Keratinocyte (primary cell): ENCODE measurements around the gene MTMR10. TPM values are rescaled to one million over a fixed set of nuclear protein-coding genes. Genes with fewer than 3 reads are reported as not detected.

ENCODE experiments used
- DNase-seq: peaks from one replicate; pipeline ENCODE4 v3.0.0-alpha.2; 2011; ENCODE audit warnings: low read depth, missing footprints, low spot score
- FAIRE-seq: peaks from 2 replicates; lab custom pipeline; 2011; peaks lifted over from hg19 to GRCh38; lab: Jason Lieb, UNC
- H2AFZ ChIP-seq: 2 replicates; pipeline ENCODE4 v1.6.0; 2012; ENCODE audit warnings: low read length, control low read depth, inconsistent platforms; ENCODE audit not compliant: control insufficient read depth
- H3K27ac ChIP-seq: 2 replicates; pipeline ENCODE4 v1.5.1; 2011; ENCODE audit warnings: low read length; ENCODE audit not compliant: control insufficient read depth, insufficient read depth
- H3K27me3 ChIP-seq: 3 replicates; pipeline ENCODE4 v1.6.0; 2011; ENCODE audit warnings: low read length; ENCODE audit not compliant: control insufficient read depth, insufficient read depth; ENCODE audit errors: extremely low read depth
- H3K36me3 ChIP-seq, 2 experiments: 2 replicates in 1 of 2; 3 replicates in 1 of 2; pipeline ENCODE4 v1.5.1; 2011; ENCODE audit warnings: low read length in 2 of 2, mild to moderate bottlenecking in 1 of 2; ENCODE audit not compliant: control insufficient read depth in 2 of 2, insufficient read depth in 2 of 2; ENCODE audit errors: extremely low read depth in 1 of 2
- H3K4me1 ChIP-seq: 3 replicates; pipeline ENCODE4 v1.5.1; 2011; ENCODE audit warnings: low read length; ENCODE audit not compliant: control insufficient read depth, insufficient read depth; ENCODE audit errors: extremely low read depth
- H3K4me2 ChIP-seq: 3 replicates; pipeline ENCODE4 v1.6.0; 2011; ENCODE audit warnings: low read depth, low read length; ENCODE audit not compliant: control insufficient read depth, insufficient read depth; ENCODE audit errors: extremely low read depth
- H3K4me3 ChIP-seq, 3 experiments: fragments of 200-600 bp in 1 of 3; sonication (generic) in 1 of 3; 2 replicates in 2 of 3; 3 replicates in 1 of 3; pipeline ENCODE4 v1.5.1; 2011 to 2016; ENCODE audit warnings: low read length in 3 of 3, mild to moderate bottlenecking in 3 of 3, control low read depth in 2 of 3, inconsistent platforms in 1 of 3, low read depth in 1 of 3, mixed read lengths in 1 of 3, mixed run types in 1 of 3, moderate library complexity in 1 of 3; ENCODE audit not compliant: control insufficient read depth in 2 of 3, insufficient read depth in 2 of 3; ENCODE audit errors: extremely low read depth in 1 of 3
- H3K79me2 ChIP-seq: 2 replicates; pipeline ENCODE4 v1.6.0; 2012; ENCODE audit warnings: low read length; ENCODE audit not compliant: control insufficient read depth, insufficient read depth
- H3K9ac ChIP-seq: 3 replicates; pipeline ENCODE4 v1.6.0; 2011; ENCODE audit warnings: low read length; ENCODE audit not compliant: control insufficient read depth, insufficient read depth; ENCODE audit errors: extremely low read depth
- H3K9me1 ChIP-seq: 3 replicates; pipeline ENCODE4 v1.6.0; 2011; ENCODE audit warnings: low read length; ENCODE audit not compliant: control insufficient read depth, insufficient read depth; ENCODE audit errors: extremely low read depth
- H3K9me3 ChIP-seq: 2 replicates; pipeline ENCODE4 v1.5.1; 2012; ENCODE audit warnings: low read depth, low read length; ENCODE audit not compliant: control insufficient read depth
- H4K20me1 ChIP-seq: 3 replicates; pipeline ENCODE4 v1.6.0; 2011; ENCODE audit warnings: low read length; ENCODE audit not compliant: control insufficient read depth, insufficient read depth; ENCODE audit errors: extremely low read depth
- CTCF ChIP-seq, 3 experiments: IDR thresholded peaks in 1 of 3; conservative IDR thresholded peaks in 1 of 3; optimal IDR thresholded peaks in 1 of 3; 2 replicates in 2 of 3; 3 replicates in 1 of 3; pipeline versions ENCODE3 to v1.5.1; 2011; ENCODE audit warnings: low read length in 3 of 3, mild to moderate bottlenecking in 3 of 3, moderate library complexity in 2 of 3, control low read depth in 1 of 3, inconsistent platforms in 1 of 3; ENCODE audit not compliant: insufficient read depth in 2 of 3; ENCODE audit errors: extremely low read depth in 1 of 3
- EZH2 ChIP-seq: IDR thresholded peaks from one replicate; pipeline ENCODE4 v1.6.1; 2012; ENCODE audit warnings: inconsistent platforms, mild to moderate bottlenecking, low read length, moderate library complexity
- dilution Hi-C: fragments of 300-500 bp; cut with MboI; formaldehyde crosslinking; loops from one replicate; pipeline ENCODE4 v1.7.0; 2020; ENCODE audit warnings: low sequenced_read_pairs; ENCODE audit not compliant: extremely low pct_ligation_motif_present
- polyA plus RNA-seq, 5 experiments: library from polyadenylated mRNA; depleted of rRNA in 3 of 5; stranded (reverse) in 3 of 5; stranded (forward) in 1 of 5; unstranded in 1 of 5; fragments of >200 nt; gene quantifications; 1 replicate in 1 of 5; 2 replicates in 3 of 5; 3 replicates in 1 of 5; pipeline versions ENCODE4 v1.2.1 to v1.2.3, GENCODE V29; 2011 to 2012; ENCODE audit warnings: missing spikeins in 2 of 5, low read depth in 1 of 5, low replicate concordance in 1 of 5

MTMR10 gene
- polyA plus RNA-seq, 1 donor (not counting 4 experiments of a cell fraction or from before 2014, with no cell fraction given), result 15.5 TPM

GRCh38 chr15:30984542-30984941, 6.9 kb downstream of the MTMR10 start:
- H3K9me1 ChIP-seq, result no peaks in the 10 kb centered on the region
- H4K20me1 ChIP-seq, result no peaks in the 10 kb centered on the region
- no peaks in the 10 kb centered on the region for H3K27me3 ChIP-seq
- peaks cover 11% of the 10 kb centered on the region for H3K4me1 ChIP-seq
- H3K9ac ChIP-seq, result no peak overlapping the region
- no peak overlapping the region for H3K27ac ChIP-seq
- no peak for TF ChIP-seq EZH2
- FAIRE-seq (no peak), DNase-seq (no peak)
- H3K4me2 ChIP-seq, result peak overlapping the region; percentile 66
- peaks cover 41% of the 10 kb centered on the region for H3K79me2 ChIP-seq
- no peak overlapping the region for H2AFZ ChIP-seq
- no peak overlapping the region for H3K4me3 ChIP-seq
- no peaks in the 10 kb centered on the region for H3K9me3 ChIP-seq
- H3K36me3 ChIP-seq, result peaks cover 15 to 26% of the 10 kb centered on the region in 2 experiments
- dilution Hi-C loops, result no loop called here

- Histone ChIP-seq H3K9ac (no peak overlapping the region), H4K20me1 (no peaks in the 10 kb centered on the region), H3K27ac (no peak overlapping the region), H3K9me1 (no peaks in the 10 kb centered on the region), H3K9me3 (no peaks in the 10 kb centered on the region), H3K36me3 (peaks cover 15 to 26% of the 10 kb centered on the region in 2 experiments), H3K27me3 (no peaks in the 10 kb centered on the region), H3K4me3 (no peak overlapping the region), H3K4me2 (peak overlapping the region; percentile 66), H3K79me2 (peaks cover 42% of the 10 kb centered on the region), H2AFZ (no peak overlapping the region), H3K4me1 (peaks cover 10% of the 10 kb centered on the region)
- DNase-seq (no peak), FAIRE-seq (no peak)
- dilution Hi-C loops, result no loop called here
- no peak for TF ChIP-seq EZH2
- no peak for TF ChIP-seq CTCF (optimal IDR thresholded peaks at IDR 0.05 in 1 of 3, IDR thresholded peaks at IDR 0.05 in 1 of 3, conservative IDR thresholded peaks at IDR 0.05 in 1 of 3; ENCODE audit: extremely low read depth in 1 of 3, insufficient read depth in 2 of 3, low read length in 3 of 3)
These were observed 7.3 kb downstream of the MTMR10 start for GRCh38 chr15:30984118-30984517.

GRCh38 chr15:30979457-30979856, 12.0 kb downstream of the MTMR10 start:
- H3K9ac ChIP-seq, result no peak overlapping the region
- dilution Hi-C loops, result no loop called here
- no peak overlapping the region for H2AFZ ChIP-seq
- DNase-seq (no peak), FAIRE-seq (no peak)
- H3K9me3 ChIP-seq, result no peaks in the 10 kb centered on the region
- H3K27me3 ChIP-seq, result no peaks in the 10 kb centered on the region
- no peaks in the 10 kb centered on the region for H4K20me1 ChIP-seq
- H3K27ac ChIP-seq, result no peak overlapping the region
- H3K79me2 ChIP-seq, result peaks cover 34% of the 10 kb centered on the region
- TF ChIP-seq EZH2 (no peak), CTCF (optimal IDR thresholded peaks at IDR 0.05 in 1 of 3, IDR thresholded peaks at IDR 0.05 in 1 of 3, conservative IDR thresholded peaks at IDR 0.05 in 1 of 3; ENCODE audit: extremely low read depth in 1 of 3, insufficient read depth in 2 of 3, low read length in 3 of 3) (no peak)
- no peaks in the 10 kb centered on the region for H3K4me1 ChIP-seq
- H3K9me1 ChIP-seq, result no peaks in the 10 kb centered on the region
- no peak overlapping the region for H3K4me3 ChIP-seq
- H3K36me3 ChIP-seq, result peaks cover 4 to 10% of the 10 kb centered on the region in 2 experiments
- H3K4me2 ChIP-seq, result no peak overlapping the region
